Suprapubic skin (tissue), 4 donors: Measurements from ENCODE around the gene HOXB2. TPM values are rescaled to one million over a fixed set of nuclear protein-coding genes. Genes with fewer than 3 reads are reported as not detected.

Experiments used
- DNase-seq, 2 donors: peaks; one replicate each; pipeline ENCODE4 v3.0.0-alpha.2; 2019; ENCODE audit warnings: low spot score in 2 of 2
- H3K27ac ChIP-seq: fragments of 200-600 bp; sonication (generic); one replicate; pipeline ENCODE4 v1.5.1; 2019
- H3K27me3 ChIP-seq: fragments of 200-600 bp; sonication (generic); one replicate; pipeline ENCODE4 v1.5.1; 2019
- H3K36me3 ChIP-seq: fragments of 200-600 bp; sonication (generic); one replicate; pipeline ENCODE4 v1.5.1; 2019
- H3K4me1 ChIP-seq: fragments of 200-600 bp; sonication (generic); one replicate; pipeline ENCODE4 v1.5.1; 2019
- H3K4me3 ChIP-seq: fragments of 200-600 bp; sonication (generic); one replicate; pipeline ENCODE4 v1.5.1; 2019; ENCODE audit warnings: mild to moderate bottlenecking
- H3K9me3 ChIP-seq: fragments of 200-600 bp; sonication (generic); one replicate; pipeline ENCODE4 v1.5.1; 2019
- EP300 ChIP-seq: sonication (generic); formaldehyde crosslinking; IDR thresholded peaks from one replicate; pipeline ENCODE4 v1.6.1; 2017; ENCODE audit warnings: antibody characterized with exemption
- POLR2A ChIP-seq, 2 donors: fragments of 450-650 bp; IDR thresholded peaks; one replicate each; pipeline ENCODE4 v1.6.1; 2017; ENCODE audit warnings: antibody characterized with exemption in 2 of 2, mild to moderate bottlenecking in 2 of 2, moderate library complexity in 2 of 2
- POLR2AphosphoS5 ChIP-seq, 3 donors: sonication (generic); formaldehyde crosslinking; IDR thresholded peaks; one replicate each; pipeline ENCODE4 v1.6.1; 2017; ENCODE audit warnings: antibody characterized with exemption in 3 of 3
- WGBS: methylation state at CpG from one replicate; pipeline ENCODE4 v1.1.5; 2018; 5-methylcytosine and 5-hydroxymethylcytosine counted together
- total RNA-seq, 4 donors: library from RNA; depleted of rRNA; stranded (reverse); fragments of >200 nt; gene quantifications; one replicate each; pipeline ENCODE4 v1.1.0, GENCODE V29; 2016
- TF ChIP-seq, protein P1 (sequence below), 2 donors: fragments of 200-600 bp in 1 of 2; fragments of 450-650 bp in 1 of 2; sonication (generic) in 1 of 2; IDR thresholded peaks; one replicate each; pipeline ENCODE4 v1.5.1; 2016 to 2019; ENCODE audit warnings: antibody characterized with exemption in 2 of 2, mild to moderate bottlenecking in 1 of 2, moderate library complexity in 1 of 2

The HOXB2 gene
- total RNA-seq, 4 donors from 2014 or later, result 8.4 to 13.6 (median 9.9) TPM

DNA sequence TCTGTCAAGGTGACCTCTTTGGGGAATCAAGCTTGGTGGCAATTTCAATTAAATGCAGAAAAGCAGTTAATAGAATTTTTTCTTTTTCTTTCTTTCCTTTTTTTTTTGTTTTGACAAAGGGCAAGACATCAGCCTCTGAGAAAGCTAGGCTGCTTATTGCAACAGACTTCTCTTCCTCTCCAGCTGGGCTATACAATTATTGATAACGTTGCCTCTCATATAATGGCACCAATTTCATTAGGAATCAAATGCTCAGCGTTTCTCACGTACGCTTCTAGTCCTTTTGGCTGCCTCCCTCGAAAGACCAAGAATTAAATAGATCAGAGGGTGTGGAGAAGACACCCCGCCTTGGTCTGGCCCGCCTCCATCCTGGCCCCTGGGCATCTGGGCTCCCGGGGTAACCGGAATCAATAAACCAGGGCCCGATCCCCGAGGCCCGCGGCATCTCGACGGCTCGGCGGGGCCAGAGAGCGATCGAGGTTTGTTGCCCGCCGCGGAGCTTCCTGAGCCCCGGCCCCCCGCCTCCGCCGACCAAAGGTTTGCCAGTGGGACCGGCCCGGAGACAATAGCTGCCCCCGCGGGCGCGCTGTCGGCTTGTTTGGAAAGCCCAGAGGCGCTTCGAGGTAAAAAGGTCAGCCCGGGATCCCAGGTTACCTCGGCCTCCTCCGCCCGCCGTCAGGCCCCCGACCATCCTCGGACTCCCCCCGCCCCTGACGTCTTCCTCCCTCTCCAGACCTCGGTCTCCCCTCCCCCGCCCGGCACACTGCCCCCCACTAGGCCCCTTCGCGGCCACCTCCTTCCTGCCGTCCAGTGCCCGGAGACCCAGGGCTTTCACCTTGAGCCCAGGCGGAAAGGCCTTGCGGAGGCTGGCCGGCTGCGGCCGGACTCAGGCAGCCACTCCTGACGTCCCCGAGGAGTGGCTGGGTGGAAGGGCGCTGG, 18.0 kb downstream of the HOXB2 start:
- TF ChIP-seq EP300, result no peak
- TF ChIP-seq POLR2AphosphoS5 (IDR thresholded peaks at IDR 0.05), result no peak
- no peak for TF ChIP-seq POLR2A (IDR thresholded peaks at IDR 0.05)
- TF ChIP-seq, protein P1, sequence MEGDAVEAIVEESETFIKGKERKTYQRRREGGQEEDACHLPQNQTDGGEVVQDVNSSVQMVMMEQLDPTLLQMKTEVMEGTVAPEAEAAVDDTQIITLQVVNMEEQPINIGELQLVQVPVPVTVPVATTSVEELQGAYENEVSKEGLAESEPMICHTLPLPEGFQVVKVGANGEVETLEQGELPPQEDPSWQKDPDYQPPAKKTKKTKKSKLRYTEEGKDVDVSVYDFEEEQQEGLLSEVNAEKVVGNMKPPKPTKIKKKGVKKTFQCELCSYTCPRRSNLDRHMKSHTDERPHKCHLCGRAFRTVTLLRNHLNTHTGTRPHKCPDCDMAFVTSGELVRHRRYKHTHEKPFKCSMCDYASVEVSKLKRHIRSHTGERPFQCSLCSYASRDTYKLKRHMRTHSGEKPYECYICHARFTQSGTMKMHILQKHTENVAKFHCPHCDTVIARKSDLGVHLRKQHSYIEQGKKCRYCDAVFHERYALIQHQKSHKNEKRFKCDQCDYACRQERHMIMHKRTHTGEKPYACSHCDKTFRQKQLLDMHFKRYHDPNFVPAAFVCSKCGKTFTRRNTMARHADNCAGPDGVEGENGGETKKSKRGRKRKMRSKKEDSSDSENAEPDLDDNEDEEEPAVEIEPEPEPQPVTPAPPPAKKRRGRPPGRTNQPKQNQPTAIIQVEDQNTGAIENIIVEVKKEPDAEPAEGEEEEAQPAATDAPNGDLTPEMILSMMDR (IDR thresholded peaks at IDR 0.05), result no peak

DNA sequence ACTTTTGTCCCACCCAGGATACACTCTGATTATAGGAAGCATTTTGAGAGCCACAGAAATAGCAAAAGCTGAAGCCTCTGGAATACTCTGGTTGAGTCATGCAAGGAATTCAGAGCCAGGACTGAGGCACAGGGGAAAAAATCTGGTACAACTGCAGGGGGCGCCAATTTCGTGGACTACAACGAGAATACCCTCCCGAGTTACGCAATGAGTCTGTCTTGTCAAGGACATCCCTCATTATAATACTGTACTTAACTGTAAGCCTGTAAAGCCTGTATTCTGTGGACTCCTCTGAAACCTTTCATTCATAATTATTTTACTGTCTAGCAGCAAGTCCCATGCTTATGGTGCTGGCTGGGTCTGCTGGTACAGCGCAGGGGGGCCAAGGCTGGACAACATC, 21.9 kb downstream of the HOXB2 start:
- DNase-seq, result no peak
- no peak overlapping the region for H3K4me3 ChIP-seq
- no peaks in the 10 kb centered on the region for H3K36me3 ChIP-seq
- H3K9me3 ChIP-seq, result no peaks in the 10 kb centered on the region
- no peak for TF ChIP-seq EP300
- no peak for TF ChIP-seq POLR2AphosphoS5 (IDR thresholded peaks at IDR 0.05)
- TF ChIP-seq, protein P1 (IDR thresholded peaks at IDR 0.05), result no peak
- no peak for TF ChIP-seq POLR2A (IDR thresholded peaks at IDR 0.05)
- H3K27me3 ChIP-seq, result peaks cover 29% of the 10 kb centered on the region
- H3K27ac ChIP-seq, result no peak overlapping the region
- WGBS, result 48% methylated on average over 6 of the region's 6 CpGs
- peaks cover 9% of the 10 kb centered on the region for H3K4me1 ChIP-seq

More for the DNA sequence above, 18.0 kb downstream of the HOXB2 start:
- H3K4me1 ChIP-seq, result peaks cover 25% of the 10 kb centered on the region
- WGBS, result 25% methylated on average over 54 of the region's 59 CpGs
- H3K27ac ChIP-seq, result no peak overlapping the region
- no peaks in the 10 kb centered on the region for H3K9me3 ChIP-seq
- H3K4me3 ChIP-seq, result peak overlapping the region; percentile 27
- H3K27me3 ChIP-seq, result peaks cover 23% of the 10 kb centered on the region
- DNase-seq, result no peak
- no peaks in the 10 kb centered on the region for H3K36me3 ChIP-seq

DNA sequence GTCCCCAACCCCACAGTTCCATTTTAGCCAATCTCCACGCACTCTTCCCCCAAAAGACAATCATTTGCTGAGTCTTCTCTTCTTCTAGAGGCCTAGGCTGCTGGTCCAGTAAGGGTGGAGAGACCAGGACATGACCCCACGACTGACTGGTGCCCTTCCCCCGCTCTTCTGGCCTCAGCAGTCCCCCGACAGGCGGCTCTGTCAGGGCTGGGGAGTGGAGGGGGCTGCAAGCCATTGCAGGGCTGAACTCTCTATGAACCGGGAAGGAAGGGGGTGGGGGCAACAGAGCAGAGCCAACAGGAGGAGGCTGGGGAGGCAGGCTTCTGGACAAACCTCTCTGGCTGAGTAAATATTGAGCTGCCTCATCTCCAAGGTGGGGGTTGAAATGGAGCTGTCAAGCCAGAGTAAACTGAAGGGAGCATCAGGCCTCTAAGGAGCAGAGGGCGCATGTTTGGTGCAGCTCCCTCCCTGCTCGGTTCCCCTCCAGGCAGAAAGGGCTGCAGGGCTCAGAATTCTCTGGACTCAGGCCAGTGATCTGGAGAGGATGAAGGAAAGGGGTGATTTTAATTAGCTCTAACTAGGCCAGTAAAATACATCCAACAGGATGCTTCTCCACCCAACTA, 22.8 kb downstream of the HOXB2 start:
- H3K27me3 ChIP-seq, result peaks cover 27% of the 10 kb centered on the region
- 56% methylated on average over 8 of the region's 8 CpGs for WGBS

DNA sequence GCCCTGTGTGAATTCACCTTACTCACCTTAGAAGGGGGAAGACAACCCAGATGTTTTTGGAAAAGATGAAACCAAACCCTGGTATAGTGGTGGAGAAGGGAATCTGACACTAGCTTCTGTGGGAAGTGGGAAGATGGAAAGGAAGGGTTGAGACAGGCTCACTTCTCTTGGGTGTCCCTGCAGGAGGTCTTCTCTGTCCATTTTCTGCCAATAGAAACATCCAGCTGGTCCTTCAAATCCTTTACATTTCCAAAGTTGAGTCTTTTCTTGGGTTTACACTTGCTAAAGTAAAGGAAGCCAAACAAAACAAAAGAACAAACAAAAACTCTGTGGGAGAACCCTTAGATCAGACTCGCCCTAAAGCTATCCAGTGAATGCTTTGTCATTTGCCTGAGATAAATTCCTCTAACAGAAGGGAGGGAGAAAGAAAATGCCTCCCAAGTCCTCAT, 24.3 kb downstream of the HOXB2 start:
- TF ChIP-seq, protein P1 (IDR thresholded peaks at IDR 0.05), result no peak
- no peak for TF ChIP-seq POLR2A (IDR thresholded peaks at IDR 0.05)
- no peaks in the 10 kb centered on the region for H3K9me3 ChIP-seq
- no peaks in the 10 kb centered on the region for H3K4me1 ChIP-seq
- no peak for DNase-seq
- no peaks in the 10 kb centered on the region for H3K36me3 ChIP-seq
- WGBS, result 63% methylated on average over 1 of the region's 1 CpG
- H3K27ac ChIP-seq, result no peak overlapping the region
- peaks cover 21% of the 10 kb centered on the region for H3K27me3 ChIP-seq
- H3K4me3 ChIP-seq, result no peak overlapping the region

More for the DNA sequence above, 22.8 kb downstream of the HOXB2 start:
- H3K36me3 ChIP-seq, result no peaks in the 10 kb centered on the region
- H3K4me3 ChIP-seq, result no peak overlapping the region
- H3K27ac ChIP-seq, result no peak overlapping the region
- TF ChIP-seq EP300 (no peak), POLR2AphosphoS5 (IDR thresholded peaks at IDR 0.05) (no peak), POLR2A (IDR thresholded peaks at IDR 0.05) (no peak)
- TF ChIP-seq, protein P1 (IDR thresholded peaks at IDR 0.05), result no peak
- peaks cover 8% of the 10 kb centered on the region for H3K4me1 ChIP-seq
- DNase-seq, result no peak
- no peaks in the 10 kb centered on the region for H3K9me3 ChIP-seq

DNA sequence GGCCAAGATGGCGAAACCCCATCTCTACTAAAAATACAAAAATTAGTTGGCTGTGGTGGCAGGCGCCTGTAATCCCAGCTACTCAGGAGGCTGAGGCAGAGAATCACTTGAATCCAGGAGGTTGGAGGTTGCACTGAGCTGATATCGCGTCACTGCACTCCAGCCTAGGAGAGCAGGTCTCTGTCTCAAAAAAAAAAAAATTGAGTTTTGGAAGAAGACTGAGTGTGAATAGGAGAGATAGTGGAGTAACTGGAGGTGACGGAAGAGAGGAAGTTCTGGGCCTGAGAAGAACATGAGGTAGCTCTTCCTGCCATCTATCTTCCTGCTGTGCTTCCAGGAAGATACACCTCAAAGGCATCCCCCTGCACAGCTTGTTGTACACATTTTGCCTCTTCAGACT, 25.5 kb downstream of the HOXB2 start:
- DNase-seq, result no peak
- Histone ChIP-seq H3K9me3 (no peaks in the 10 kb centered on the region), H3K27ac (no peak overlapping the region), H3K36me3 (no peaks in the 10 kb centered on the region), H3K4me1 (no peaks in the 10 kb centered on the region), H3K4me3 (no peak overlapping the region), H3K27me3 (peaks cover 15% of the 10 kb centered on the region)
- TF ChIP-seq EP300 (no peak), POLR2A (IDR thresholded peaks at IDR 0.05) (no peak), POLR2AphosphoS5 (IDR thresholded peaks at IDR 0.05) (no peak)
- TF ChIP-seq, protein P1 (IDR thresholded peaks at IDR 0.05), result no peak
- 78% methylated on average over 5 of the region's 5 CpGs for WGBS
